ENCODE data around the gene ZKSCAN5.

ZKSCAN5 gene

GRCh38 chr7:99504281-99504602 lies 220 bp upstream of the ZKSCAN5 start:
- Histone ChIP-seq H4K20me1 (ENCODE audit: insufficient read depth, low read length, poor library complexity, severe bottlenecking) (peaks cover 18% of the 10 kb centered on the region), H3K27me3 (ENCODE audit: insufficient read depth, low read length, poor library complexity, severe bottlenecking) (no peaks in the 10 kb centered on the region), H3K36me3 (ENCODE audit: insufficient read depth, low read length) (no peaks in the 10 kb centered on the region), H3K9me2 (replicated peaks; ENCODE audit: low read depth, low read length) (no peaks in the 10 kb centered on the region), H3K4me1 (ENCODE audit: insufficient read depth, low read length, poor library complexity, severe bottlenecking) (peaks cover 14% of the 10 kb centered on the region), H3K4me2 (ENCODE audit: low read depth, low read length, poor library complexity, severe bottlenecking) (peak overlapping the region; percentile 94), H3K79me2 (ENCODE audit: insufficient read depth, low read length) (peaks cover 52% of the 10 kb centered on the region), H2AFZ (ENCODE audit: low read length) (peak overlapping the region; percentile 85), H3F3A (ENCODE audit: low read depth) (no peaks in the 10 kb centered on the region), H3K9ac (ENCODE audit: low read depth, low read length, poor library complexity, severe bottlenecking) (peak overlapping the region; percentile 87), H3K4me3 (ENCODE audit: low read length, poor library complexity, severe bottlenecking) (peak overlapping the region; percentile 84), H3K9me3 (ENCODE audit: insufficient read depth, low read depth, low read length) (no peaks in the 10 kb centered on the region)
- TF ChIP-seq CTCF (conservative IDR thresholded peaks at IDR 0.05; ENCODE audit: low read length) (no peak), EZH2phosphoT487 (IDR thresholded peaks at IDR 0.05; ENCODE audit: borderline replicate concordance) (no peak)

GRCh38 chr7:99505324-99505662 lies 831 bp downstream of the ZKSCAN5 start:
- TF ChIP-seq CTCF (conservative IDR thresholded peaks at IDR 0.05; ENCODE audit: low read length) = no peak
- peak overlapping the region; percentile 85; the same call in 1 of the 2 replicates for H2AFZ ChIP-seq (ENCODE audit: low read length)

GRCh38 chr7:99514050-99514449 lies 9.6 kb downstream of the ZKSCAN5 start:
- Histone ChIP-seq H3K9me3 (ENCODE audit: insufficient read depth, low read depth, low read length) (no peaks in the 10 kb centered on the region), H3K27me3 (ENCODE audit: insufficient read depth, low read length, poor library complexity, severe bottlenecking) (no peaks in the 10 kb centered on the region), H2AFZ (ENCODE audit: low read length) (no peak overlapping the region), H3K9ac (ENCODE audit: low read depth, low read length, poor library complexity, severe bottlenecking) (no peak overlapping the region), H3K4me1 (ENCODE audit: insufficient read depth, low read length, poor library complexity, severe bottlenecking) (peaks cover 8% of the 10 kb centered on the region), H3K4me2 (ENCODE audit: low read depth, low read length, poor library complexity, severe bottlenecking) (no peak overlapping the region), H4K20me1 (ENCODE audit: insufficient read depth, low read length, poor library complexity, severe bottlenecking) (no peaks in the 10 kb centered on the region), H3K36me3 (ENCODE audit: insufficient read depth, low read length) (peaks cover 40% of the 10 kb centered on the region; the same call in 1 of the 2 replicates), H3K79me2 (ENCODE audit: insufficient read depth, low read length) (peaks cover 36% of the 10 kb centered on the region; the same call in 1 of the 2 replicates), H3K4me3 (ENCODE audit: low read length, poor library complexity, severe bottlenecking) (no peak overlapping the region), H3K9me2 (replicated peaks; ENCODE audit: low read depth, low read length) (no peaks in the 10 kb centered on the region), H3F3A (ENCODE audit: low read depth) (no peaks in the 10 kb centered on the region)
- no peak for TF ChIP-seq EZH2phosphoT487 (IDR thresholded peaks at IDR 0.05; ENCODE audit: borderline replicate concordance)
- TF ChIP-seq CTCF (conservative IDR thresholded peaks at IDR 0.05; ENCODE audit: low read length) = no peak

More at GRCh38 chr7:99505324-99505662, 831 bp downstream of the ZKSCAN5 start:
- Histone ChIP-seq H3K4me3 (ENCODE audit: low read length, poor library complexity, severe bottlenecking) (peak overlapping the region; percentile 84), H3K4me1 (ENCODE audit: insufficient read depth, low read length, poor library complexity, severe bottlenecking) (peaks cover 18% of the 10 kb centered on the region), H4K20me1 (ENCODE audit: insufficient read depth, low read length, poor library complexity, severe bottlenecking) (peaks cover 13% of the 10 kb centered on the region), H3K27me3 (ENCODE audit: insufficient read depth, low read length, poor library complexity, severe bottlenecking) (no peaks in the 10 kb centered on the region), H3K9ac (ENCODE audit: low read depth, low read length, poor library complexity, severe bottlenecking) (peak overlapping the region; percentile 87), H3K9me3 (ENCODE audit: insufficient read depth, low read depth, low read length) (no peaks in the 10 kb centered on the region), H3K9me2 (replicated peaks; ENCODE audit: low read depth, low read length) (no peaks in the 10 kb centered on the region), H3K36me3 (ENCODE audit: insufficient read depth, low read length) (no peaks in the 10 kb centered on the region), H3K4me2 (ENCODE audit: low read depth, low read length, poor library complexity, severe bottlenecking) (peak overlapping the region; percentile 94), H3K79me2 (ENCODE audit: insufficient read depth, low read length) (peaks cover 51% of the 10 kb centered on the region), H3F3A (ENCODE audit: low read depth) (no peaks in the 10 kb centered on the region)
